CD4-positive, alpha-beta T cell treated with Interleukin-15 for 4 hours (primary cell): ENCODE results near the gene SS18L1.
"Not testable (repeated sequence)": the region's sequence is repeated elsewhere in the genome, so short reads cannot be mapped to it uniquely, and the experiment has no call there.

Experiments used
- DNase-seq: peaks from one replicate; pipeline ENCODE4 v3.0.0-alpha.2; 2020; ENCODE audit warnings: low spot score

The SS18L1 gene, protein sequence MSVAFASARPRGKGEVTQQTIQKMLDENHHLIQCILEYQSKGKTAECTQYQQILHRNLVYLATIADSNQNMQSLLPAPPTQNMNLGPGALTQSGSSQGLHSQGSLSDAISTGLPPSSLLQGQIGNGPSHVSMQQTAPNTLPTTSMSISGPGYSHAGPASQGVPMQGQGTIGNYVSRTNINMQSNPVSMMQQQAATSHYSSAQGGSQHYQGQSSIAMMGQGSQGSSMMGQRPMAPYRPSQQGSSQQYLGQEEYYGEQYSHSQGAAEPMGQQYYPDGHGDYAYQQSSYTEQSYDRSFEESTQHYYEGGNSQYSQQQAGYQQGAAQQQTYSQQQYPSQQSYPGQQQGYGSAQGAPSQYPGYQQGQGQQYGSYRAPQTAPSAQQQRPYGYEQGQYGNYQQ

DNA sequence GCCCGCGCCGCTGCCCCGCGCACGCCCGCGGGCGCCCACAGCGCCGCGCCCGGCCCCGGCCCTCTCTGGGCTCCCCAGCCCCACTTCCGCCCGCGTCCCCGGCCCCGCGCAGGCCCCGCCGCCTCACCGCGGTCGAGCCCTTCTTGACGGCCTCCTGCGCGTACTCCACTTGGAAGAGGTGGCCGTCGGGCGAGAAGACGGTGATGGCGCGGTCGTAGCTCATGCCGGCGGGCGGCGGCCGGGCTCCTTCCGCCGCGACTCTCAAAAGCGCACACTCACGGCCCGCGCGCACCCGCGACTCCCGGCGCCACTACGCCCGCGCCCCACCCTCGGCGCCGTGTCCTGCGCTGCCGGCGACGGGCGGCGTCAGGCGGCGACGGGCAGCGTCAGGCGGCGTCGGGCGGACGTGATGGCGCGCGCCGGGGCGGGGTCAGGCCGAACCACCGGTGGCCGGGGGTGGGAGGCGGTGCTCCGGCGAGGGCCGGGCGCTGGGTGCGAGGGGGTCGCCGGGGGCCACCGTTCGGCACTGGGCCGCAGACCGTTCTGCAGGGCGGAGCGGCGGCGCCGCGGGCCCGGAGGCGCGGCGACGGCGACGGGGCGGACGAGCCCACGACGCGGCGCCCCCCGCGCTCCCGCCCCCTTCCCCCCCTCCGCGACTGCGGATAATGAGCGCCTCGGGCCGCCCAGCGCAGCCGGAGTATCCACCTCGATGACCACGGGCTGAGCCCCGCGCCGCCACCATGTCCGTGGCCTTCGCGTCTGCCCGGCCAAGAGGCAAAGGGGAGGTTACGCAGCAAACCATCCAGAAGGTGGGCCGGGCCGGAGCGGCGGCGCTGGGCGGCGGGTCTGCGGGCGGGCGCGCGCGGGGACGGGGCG lies at the start of gene SS18L1, which contains the start of gene PSMA7:
Gene SS18L1, plus strand, starts transcription at position 689 of the 876 bp plus-strand sequence. Its CDS starts 52 bp downstream, at position 741.
Gene PSMA7, minus strand, starts transcription at position 314 of the 876 bp plus-strand sequence. Its CDS starts 91 bp downstream, at position 223.
- peak; percentile 84 for DNase-seq

DNA sequence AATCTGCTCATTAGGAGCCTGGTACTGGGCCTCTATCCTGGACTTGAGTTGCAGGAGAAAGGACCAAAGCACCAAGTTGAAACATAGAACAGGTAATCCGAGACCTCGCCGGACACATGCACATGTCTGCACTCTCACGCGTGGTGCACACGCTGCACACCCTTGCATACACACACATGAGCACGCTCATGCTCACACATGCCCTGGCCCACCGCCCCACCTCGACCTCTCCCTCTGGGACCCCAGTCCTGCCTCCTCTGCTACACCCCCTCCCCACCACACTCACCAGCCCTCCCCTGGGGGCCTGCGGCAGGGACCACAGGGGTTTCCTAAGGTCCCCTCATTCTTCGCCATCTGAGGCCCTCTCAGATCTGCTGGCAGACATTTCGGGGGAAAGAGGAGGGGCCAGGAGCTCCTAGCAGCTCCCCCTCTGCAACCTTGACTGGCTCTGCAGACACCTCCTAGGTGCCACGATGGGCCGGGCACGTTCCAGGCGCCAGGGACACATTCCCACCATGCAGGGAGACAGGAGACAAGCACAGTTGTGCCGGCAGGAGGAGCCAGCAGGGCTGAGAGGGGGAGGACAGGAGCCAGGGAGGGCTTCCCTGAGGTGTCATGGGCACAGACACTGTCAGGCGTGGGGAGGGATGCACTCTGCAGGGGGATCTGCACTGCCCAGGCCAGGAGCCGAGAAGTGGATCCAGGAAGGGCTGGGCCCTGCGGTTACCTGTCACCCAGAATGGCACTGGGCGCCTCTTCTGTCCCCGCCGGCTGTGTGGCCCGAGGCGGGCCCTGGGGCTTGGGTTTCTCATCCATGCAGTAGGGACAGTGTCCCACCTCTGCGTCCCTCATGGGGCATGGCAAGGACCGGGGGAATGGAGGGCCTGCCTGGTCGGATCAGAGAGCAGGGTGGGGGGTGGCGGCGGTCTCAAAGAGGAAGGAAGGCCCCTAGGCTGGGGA lies 46.9 kb upstream of the SS18L1 start:
- no peak for DNase-seq

DNA sequence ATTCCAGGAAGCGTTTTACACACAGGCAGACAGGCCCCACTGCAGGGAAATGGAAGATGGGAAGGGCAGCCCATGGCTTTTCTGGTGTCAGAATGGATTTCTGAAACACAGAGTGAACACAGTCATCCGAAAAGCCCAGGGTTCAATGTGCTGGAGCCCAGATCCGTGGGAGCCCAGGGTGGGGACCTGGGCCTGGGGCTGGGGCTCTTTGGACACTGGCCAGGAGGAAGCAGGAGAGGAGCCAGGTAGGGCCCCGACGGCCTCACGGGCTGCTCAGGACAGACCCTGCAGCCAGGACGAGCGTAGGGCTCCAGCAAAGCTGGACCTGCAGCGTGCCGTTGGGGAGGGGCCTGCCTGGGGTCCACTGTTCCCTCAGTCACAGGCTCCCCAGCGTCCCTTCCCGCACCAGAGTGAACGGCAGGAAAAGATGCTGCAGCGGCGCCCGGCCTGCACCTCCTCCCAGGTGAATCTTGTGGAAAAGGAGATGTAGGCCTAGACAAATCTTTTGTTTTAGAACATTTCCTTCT lies 45.6 kb upstream of the SS18L1 start:
- no peak for DNase-seq

DNA sequence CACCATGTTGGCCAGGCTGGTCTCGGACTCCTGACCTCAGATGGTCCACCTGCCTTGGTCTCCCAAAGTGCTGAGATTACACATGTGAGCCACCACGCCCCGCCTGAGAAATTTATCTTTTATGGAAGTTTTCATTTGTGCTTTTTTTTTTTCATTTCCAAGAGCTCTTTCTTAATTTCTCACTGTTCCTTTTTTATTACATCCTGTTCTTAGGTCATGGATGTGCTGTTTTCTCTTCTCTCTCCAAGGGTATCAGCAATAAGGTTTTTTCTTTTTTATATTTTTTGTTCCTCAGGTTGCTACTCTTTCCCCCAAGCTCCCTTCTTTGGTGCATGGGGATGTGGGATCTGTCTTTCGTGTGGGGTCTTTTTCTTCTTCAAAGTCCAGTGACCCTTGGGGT lies 42.5 kb upstream of the SS18L1 start:
- no peak for DNase-seq

DNA sequence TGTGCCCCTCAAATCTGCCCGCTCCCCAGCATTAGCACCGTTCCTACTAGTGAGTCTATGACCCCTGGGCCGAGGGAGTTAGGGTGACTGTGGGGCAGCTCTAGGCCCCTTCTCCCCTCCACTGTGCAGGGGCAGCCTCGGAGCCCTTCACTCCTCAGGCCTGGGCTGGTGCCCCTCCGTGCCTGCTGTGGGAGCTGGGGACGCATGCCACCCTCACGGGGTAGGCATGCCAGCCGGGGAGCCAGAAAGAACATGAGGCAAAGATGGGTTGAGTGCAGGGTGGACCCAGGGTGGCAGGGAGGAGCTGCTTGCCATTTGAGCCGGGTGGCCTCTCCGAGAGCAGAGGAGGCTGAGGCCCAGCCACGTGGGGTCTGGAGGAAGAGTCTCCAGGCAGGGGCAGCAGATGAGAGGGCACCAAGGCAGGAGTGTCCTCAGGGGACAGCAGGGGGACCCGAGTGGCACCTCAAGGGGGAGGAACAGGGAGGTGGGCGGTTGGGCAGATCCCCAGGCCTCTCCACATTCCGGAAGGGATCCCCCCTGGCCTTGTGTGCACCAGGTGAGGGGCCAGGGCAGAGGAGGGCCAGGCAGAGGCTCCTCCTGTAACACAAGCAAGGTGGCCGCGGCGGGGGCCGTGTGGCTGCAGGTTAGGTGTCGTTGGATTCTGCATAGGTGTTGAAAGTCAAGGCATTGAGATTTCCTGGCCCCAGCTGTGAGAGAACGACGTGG lies 39.9 kb upstream of the SS18L1 start:
- no peak for DNase-seq

DNA sequence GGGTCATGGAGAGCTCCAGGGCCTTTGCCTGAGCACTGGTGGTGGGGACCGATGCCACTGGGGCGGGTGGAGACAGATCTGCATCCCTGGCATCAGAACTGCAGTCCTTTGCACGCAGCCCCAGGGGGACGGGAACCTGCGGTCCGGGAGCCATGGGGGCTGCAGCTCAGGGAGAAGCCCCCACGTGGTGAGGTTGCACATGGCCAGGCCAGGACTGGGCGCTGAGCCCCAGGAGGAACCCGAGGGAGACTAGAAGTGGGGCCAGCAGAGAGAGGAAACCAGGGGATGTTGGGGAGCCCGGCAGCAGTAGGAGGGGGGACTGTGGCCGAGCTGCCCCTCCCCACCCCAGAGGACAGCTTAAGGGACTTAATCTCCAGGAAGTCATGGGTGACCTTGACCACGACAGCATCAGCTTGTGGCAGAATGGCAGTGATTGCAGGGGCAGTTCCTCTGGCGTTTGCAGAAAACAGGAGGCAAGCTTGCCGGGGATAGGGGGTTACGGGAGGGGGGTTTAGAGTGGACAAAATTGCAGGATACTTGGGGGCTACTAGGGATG lies 39.3 kb upstream of the SS18L1 start:
- DNase-seq: no peak

DNA sequence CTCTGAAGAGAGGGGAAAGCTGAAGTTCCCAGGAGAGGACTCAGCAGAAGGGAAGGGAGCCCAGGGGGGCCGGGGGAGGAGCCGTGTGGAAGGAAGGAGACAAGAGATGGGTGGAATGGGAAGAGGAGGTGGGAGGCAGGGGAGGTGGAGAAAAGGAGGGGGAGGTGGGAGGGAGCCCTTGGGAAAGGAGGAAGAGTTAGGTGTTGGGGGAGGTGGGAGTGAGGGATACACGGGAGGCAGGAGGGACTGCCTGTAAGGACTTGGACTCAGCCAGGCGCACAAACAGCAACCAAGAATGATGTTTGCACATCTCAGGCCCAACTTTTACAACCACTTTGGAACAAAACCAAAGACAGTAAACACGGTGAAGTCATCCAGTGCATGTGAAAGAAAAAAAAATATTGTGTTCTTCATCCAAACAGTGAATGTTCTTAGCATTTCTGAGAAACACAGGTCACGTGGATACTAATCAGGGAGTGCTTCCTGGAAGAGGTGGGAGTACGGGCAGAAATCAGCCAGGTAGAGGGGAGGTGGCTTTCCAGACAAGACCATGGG lies 38.7 kb upstream of the SS18L1 start:
- no peak for DNase-seq

DNA sequence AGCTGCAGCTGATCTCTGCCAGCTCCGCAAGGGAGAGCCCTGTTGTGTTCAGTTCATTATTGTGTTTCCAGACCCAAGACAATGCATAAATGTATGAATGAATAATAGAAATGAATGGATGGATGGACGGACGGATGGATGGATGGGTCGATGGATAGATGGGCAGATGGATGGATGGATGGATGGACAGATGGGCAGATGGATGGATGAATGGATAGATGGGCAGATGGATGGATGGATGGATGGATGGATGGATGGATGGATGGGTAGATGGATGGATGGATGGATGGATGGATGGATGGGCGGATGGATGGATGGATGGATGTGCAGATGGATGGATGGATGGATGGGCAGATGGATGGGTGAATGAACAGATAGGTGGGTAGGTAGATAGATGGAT lies 38.0 kb upstream of the SS18L1 start:
- DNase-seq: no peak

DNA sequence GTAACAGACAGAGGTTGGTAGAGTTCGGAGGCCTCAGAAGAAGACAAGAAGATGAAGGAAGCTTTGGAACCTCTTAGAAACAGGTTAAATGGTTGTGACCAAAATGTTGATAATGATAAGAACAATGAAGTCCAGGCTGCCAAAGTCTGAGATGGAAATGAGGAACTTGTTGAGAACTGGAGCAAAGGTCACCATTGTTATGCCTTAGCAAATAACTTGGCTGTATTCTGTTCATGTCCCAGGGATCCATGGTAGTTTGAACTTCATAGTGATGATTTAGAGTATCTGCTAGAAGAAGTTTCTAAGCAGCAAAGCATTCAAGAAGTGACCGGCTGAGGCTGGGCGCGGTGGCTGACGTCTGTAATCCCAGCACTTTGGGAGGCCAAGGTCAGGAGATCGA lies 32.4 kb upstream of the SS18L1 start:
- no peak for DNase-seq

DNA sequence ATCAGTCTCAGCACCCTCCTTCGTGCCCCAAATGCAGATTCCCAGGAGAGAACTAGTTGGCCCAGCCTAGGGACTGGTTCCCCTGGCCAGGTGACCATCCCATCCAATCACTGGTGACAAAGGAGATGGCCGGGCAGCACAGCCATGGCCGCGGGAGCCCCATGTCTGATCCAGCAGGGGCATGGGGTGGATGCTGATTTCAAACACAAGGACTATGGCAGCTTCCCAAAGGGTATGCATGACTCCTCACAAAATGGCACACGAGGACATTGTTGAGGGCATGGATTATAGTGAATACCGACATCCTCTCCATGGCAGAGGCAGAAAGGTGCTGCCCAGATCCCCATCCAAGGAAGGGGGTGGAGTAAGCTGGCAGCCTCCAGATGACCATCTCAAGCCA lies 31.2 kb upstream of the SS18L1 start:
- no peak for DNase-seq

DNA sequence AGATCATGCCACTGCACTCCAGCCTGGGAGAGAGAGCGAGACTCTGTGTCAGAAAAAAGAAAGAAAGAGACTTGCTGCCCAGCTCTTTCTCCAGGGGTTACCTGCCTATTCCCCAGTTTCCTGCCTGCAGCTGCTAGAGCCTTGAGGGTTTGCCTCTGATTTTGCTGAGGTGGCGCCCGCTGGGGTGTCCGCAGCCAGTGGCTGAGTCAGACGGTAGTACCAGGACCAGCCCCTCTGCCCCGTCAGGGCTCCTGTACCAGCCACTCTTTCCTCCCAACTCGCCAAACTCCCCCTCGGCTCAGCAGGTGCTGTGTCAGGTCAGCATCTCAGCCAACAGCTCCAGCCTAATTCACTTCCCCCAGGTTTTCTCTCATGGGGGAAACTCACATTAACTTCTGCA lies 28.7 kb upstream of the SS18L1 start:
- DNase-seq: no peak

DNA sequence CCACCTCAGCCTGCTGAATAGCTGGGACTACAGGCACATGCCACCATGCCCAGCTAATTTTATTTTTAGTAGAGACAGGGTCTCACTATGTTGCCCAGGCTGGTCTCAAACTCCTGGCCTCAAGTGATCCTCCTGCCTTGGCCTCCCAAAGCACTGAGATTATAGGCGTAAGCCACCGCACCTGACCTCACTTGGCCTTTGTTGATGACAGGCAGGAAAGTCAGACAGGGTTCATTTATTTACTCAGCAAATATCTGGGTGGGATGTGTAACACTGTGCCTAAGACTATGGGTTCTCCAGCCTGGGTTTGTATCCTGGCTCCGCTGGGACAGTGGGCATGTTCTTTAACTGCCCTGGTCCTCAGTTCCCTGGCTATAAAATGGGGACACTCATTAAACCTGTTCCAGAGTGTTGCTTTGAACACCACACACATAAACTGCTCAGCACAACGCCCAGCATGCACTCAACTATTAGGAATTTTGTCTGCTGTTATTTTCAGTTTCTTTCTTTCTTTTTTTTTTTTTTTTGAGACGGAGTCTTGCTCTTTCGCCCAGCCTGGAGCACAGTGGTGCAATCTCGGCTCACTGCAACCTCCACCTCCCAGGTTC lies 27.7 kb upstream of the SS18L1 start:
- DNase-seq: not testable (repeated sequence)

DNA sequence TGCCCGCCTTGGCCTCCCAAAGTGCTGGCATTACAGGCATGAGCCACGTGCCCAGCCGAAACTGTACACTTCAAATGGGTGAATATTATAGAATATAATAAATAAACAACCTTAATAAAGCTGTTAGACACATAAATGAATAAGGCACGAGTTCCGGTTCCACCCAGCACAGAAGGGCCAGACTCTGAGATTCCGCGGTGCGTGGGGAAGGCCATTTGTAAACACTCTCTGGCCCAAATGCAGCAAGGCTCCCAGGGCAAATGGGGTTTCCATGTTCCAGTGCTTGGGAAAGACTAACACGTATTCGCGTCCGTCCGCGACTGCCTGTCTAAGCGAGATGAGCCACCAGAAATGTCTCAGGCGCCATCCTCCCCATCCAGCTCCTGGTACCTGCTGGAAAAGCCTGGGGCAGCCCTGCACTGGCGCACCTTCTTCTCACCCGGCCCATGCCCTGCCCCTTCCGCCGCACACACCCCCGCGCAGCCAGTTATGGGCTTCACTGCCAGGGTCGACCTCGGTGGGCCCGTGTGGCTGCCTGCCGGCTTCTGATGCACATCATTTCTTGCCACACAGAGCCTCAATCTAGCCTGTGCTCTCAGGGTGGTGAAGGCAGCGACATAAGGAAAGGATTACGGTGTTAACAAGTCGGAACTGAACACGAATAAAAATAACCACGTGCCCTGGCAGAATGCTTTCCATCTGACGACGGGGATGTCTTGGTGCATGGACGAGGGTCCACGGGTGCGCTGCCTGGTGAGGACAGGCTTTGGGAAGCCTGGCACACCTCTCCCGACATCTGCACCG lies 26.8 kb upstream of the SS18L1 start:
- no peak for DNase-seq

DNA sequence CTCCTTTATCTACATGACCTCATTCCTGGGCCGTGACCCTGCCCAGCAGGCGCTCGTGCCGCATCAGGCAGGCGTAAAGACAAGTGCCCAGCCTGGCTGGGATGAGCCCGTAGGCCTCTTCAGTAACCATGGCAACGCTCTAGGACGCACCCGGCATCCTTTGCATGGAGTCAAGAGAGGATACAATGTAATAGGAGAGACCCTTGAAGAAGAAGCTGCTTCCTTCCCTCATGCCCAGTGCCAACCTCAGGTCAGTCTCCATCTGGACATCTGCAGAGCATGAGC lies 26.3 kb upstream of the SS18L1 start:
- DNase-seq: no peak

DNA sequence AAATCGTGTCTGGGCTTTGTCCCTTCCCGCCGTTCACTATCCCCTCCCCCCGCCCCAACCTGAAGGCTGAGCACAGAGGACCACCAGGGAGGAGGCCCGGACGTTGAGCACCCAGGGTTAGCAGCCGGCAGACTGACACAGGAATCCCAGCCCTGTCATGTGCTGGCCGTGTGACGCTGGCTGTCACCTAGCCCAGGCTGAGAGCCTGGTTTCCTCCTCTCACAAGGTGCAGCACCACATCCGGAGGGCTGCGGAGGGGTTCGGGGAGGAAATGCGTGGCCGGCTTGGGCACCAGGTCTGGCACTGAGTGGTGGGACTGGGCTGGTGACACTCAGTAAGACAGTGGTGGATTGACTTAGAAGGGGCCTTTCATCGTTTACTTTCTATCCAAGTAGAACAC lies 25.9 kb upstream of the SS18L1 start:
- peak; percentile 73 for DNase-seq

DNA sequence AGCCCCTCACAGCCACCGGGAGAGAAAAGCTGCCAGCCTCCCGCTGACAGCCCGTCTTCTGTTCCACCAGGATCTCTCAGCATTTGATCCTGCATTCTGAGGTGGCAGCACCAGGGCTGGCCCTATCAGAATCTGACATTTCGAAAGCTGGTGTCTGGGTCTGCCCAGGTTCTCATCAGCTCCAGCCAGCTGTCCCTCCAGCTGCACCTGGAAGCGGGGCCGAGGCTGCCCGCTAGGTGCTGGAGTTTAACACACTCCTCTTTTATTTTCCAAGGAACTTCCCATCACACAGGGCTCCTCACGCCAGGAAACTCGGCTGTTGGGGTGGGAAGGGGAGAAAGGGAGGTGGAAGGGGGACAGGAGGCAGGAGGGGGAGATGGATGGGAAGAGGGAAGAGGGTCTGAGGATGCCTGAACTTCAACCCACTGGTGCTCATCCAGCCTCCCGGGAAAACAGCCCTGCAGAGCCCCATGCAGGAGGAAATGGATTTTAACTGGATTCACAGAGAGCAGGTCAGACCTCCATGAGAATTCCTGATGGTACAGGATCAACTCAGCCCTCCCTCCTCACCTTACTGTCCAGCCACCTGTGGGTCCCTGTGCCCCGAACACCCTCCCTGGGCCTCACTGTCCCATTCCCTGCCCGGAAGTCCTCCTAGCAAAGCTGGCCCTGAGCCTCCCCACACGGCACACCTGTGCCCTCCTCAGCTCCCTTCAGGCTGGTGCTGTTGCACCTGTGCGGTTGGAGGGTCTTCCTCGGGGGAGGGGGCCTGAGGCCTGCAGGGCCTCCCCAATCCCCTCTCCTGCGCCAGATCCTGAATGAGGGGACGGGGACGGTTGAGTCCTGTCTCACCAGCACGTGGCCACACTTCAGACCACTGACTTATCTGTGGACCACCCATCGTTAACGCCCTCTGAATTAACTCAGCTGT lies 25.2 kb upstream of the SS18L1 start:
- DNase-seq: no peak

DNA sequence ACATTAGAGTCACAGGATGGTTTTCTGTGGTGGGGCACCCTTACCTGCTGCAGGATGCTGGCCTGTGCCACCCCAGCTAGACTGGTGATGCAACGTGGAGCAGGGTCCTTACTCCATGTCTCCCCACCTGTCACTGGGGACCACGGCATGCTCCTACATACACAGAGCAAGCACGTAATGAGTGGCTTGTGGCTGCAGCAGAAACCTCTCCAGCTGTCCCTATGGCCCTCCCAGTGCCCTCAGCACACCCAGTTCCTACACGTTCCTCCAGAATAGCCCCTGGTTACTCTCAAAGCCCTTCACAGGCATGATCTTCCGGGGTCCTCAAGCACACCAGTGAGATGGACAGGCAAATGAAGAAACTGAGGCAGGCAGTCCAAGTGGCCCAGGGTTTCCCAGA lies 24.5 kb upstream of the SS18L1 start:
- no peak for DNase-seq
